HG02588 (cell line): ENCODE data around the gene NAGLU.
"Not testable (repeated sequence)": the region's sequence is repeated elsewhere in the genome, so short reads cannot be mapped to it uniquely, and the experiment has no call there.

Source experiments
- ATAC-seq: cut with Tn5 transposase; IDR thresholded peaks from one replicate; pipeline ENCODE4 v1.9.1; 2021; ENCODE audit warnings: mild to moderate bottlenecking, moderate library complexity; ENCODE audit not compliant: unreplicated experiment

Gene NAGLU

GRCh38 chr17:42520540-42520951 lies 15.5 kb upstream of the NAGLU start:
- ATAC-seq: no peak

GRCh38 chr17:42521036-42521435 lies 15.0 kb upstream of the NAGLU start:
- ATAC-seq: no peak

- ATAC-seq: no peak
Measured at GRCh38 chr17:42521666-42522262, 14.3 kb upstream of the NAGLU start.

GRCh38 chr17:42522263-42522790 lies 13.7 kb upstream of the NAGLU start:
- no peak for ATAC-seq

GRCh38 chr17:42522798-42523278 lies 13.2 kb upstream of the NAGLU start:
- ATAC-seq: no peak

GRCh38 chr17:42525221-42525620 lies 10.8 kb upstream of the NAGLU start:
- no peak for ATAC-seq

GRCh38 chr17:42526031-42526444 lies 10.0 kb upstream of the NAGLU start:
- ATAC-seq: no peak

GRCh38 chr17:42527932-42528331 lies 8.1 kb upstream of the NAGLU start:
- no peak for ATAC-seq

GRCh38 chr17:42529061-42529460 lies 7.0 kb upstream of the NAGLU start:
- no peak for ATAC-seq

GRCh38 chr17:42530952-42531454 lies 5.0 kb upstream of the NAGLU start:
- no peak for ATAC-seq

GRCh38 chr17:42531455-42532354 lies 4.3 kb upstream of the NAGLU start:
- no peak for ATAC-seq

- ATAC-seq: no peak
Measured at GRCh38 chr17:42535155-42536047, 640 bp upstream of the NAGLU start.

- ATAC-seq: peak; percentile 62
Measured at GRCh38 chr17:42536372-42537155, 523 bp downstream of the NAGLU start.

- ATAC-seq: no peak
Measured at GRCh38 chr17:42537156-42537805, 1.2 kb downstream of the NAGLU start.

- no peak for ATAC-seq
Measured at GRCh38 chr17:42537826-42538451, 1.9 kb downstream of the NAGLU start.

- no peak for ATAC-seq
Measured at GRCh38 chr17:42538482-42538881, 2.4 kb downstream of the NAGLU start.

GRCh38 chr17:42540558-42540957 lies 4.5 kb downstream of the NAGLU start:
- not testable (repeated sequence) for ATAC-seq

GRCh38 chr17:42541041-42541833 lies 5.2 kb downstream of the NAGLU start:
- no peak for ATAC-seq
